ENCODE results near the gene CFAP46.
"Not testable (repeated sequence)": the region's sequence is repeated elsewhere in the genome, so short reads cannot be mapped to it uniquely, and the experiment has no call there.

Gene CFAP46

GRCh38 chr10:132904814-132905649 lies 37.3 kb downstream of the CFAP46 start:
- Histone ChIP-seq H3K27me3 (ENCODE audit: control insufficient read depth in 1 of 2, insufficient read depth in 2 of 2, low read length in 2 of 2) (no peaks in the 10 kb centered on the region), H3K36me3 (ENCODE audit: insufficient read depth, low read length) (no peaks in the 10 kb centered on the region), H3K9ac (ENCODE audit: low read length) (no peak overlapping the region), H3K4me1 (ENCODE audit: insufficient read depth, low read length) (no peaks in the 10 kb centered on the region), H3K27ac (ENCODE audit: low read depth, low read length) (no peak overlapping the region), H3K9me3 (ENCODE audit: low read length) (no peaks in the 10 kb centered on the region), H3K4me3 (ENCODE audit: low read depth in 1 of 2, low read length in 2 of 2) (no peak overlapping the region)

DNA sequence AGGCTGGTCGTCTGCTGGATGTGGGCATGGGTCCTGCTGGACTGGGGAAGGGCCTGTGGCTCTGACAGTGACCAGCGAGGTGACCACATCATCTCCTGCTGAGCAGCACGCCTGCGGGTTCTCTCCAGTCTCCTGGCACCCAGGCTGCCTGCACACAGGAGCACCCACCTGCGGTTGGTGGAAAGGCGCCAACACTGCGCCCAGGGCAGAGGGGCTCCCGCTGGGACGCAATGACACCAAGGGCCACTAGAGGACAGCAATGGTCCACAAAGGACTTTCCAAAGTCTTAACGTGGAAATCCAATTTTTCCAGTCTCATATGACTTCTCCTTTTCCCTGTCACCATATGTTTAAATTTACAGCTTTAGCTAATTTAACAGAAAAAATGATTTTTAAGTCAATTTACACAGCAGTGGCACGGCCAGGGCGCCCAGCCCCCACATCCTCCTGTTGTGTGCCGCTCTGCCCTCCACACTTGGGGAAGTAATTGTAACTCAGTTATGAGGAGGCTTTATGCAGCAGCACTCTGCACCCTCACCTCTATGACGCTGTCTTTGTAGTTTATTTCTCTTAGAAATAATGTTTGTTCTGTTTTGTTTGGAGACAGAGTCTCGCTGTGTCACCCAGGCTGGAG lies 38.1 kb downstream of the CFAP46 start:
- Histone ChIP-seq H3K9ac (ENCODE audit: low read length) (no peak overlapping the region), H3K4me3 (ENCODE audit: low read depth in 1 of 2, low read length in 2 of 2) (no peak overlapping the region), H3K27me3 (ENCODE audit: control insufficient read depth in 1 of 2, insufficient read depth in 2 of 2, low read length in 2 of 2) (no peaks in the 10 kb centered on the region), H3K9me3 (ENCODE audit: low read length) (no peaks in the 10 kb centered on the region), H3K27ac (ENCODE audit: low read depth, low read length) (no peak overlapping the region), H3K4me1 (ENCODE audit: insufficient read depth, low read length) (no peaks in the 10 kb centered on the region), H3K36me3 (ENCODE audit: insufficient read depth, low read length) (no peaks in the 10 kb centered on the region)

- H3K27ac ChIP-seq (ENCODE audit: low read depth, low read length); H3K4me3 ChIP-seq (ENCODE audit: low read depth in 1 of 2, low read length in 2 of 2); H3K4me1 ChIP-seq (ENCODE audit: insufficient read depth, low read length); H3K36me3 ChIP-seq (ENCODE audit: insufficient read depth, low read length); H3K27me3 ChIP-seq (ENCODE audit: control insufficient read depth in 1 of 2, insufficient read depth in 2 of 2, low read length in 2 of 2); H3K9ac ChIP-seq (ENCODE audit: low read length); H3K9me3 ChIP-seq (ENCODE audit: low read length): not testable (repeated sequence)
These were observed 39.5 kb downstream of the CFAP46 start for GRCh38 chr10:132902656-132903575.

DNA sequence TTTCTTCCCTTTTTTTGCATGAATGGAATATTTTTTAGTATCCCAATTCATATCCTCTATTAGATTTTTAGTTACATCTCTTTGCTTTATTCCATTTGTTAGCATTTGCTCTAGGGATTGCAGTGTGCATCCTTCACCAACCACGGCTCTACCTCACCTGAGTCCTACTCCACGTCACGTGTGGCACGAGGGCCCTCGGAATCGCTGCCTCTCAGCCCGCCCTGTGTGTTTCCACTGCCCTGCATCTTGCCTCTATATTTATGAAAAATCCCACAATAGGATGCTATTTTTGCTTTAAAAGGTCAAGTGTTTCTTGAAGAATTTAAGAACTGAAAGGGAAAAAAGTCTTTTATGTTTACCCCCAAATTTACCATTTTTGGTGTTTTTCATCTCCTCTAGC lies 41.0 kb downstream of the CFAP46 start:
- Histone ChIP-seq H3K4me3 (ENCODE audit: low read depth in 1 of 2, low read length in 2 of 2) (no peak overlapping the region), H3K27ac (ENCODE audit: low read depth, low read length) (no peak overlapping the region), H3K9me3 (ENCODE audit: low read length) (no peaks in the 10 kb centered on the region), H3K9ac (ENCODE audit: low read length) (no peak overlapping the region), H3K27me3 (ENCODE audit: control insufficient read depth in 1 of 2, insufficient read depth in 2 of 2, low read length in 2 of 2) (no peaks in the 10 kb centered on the region), H3K36me3 (ENCODE audit: insufficient read depth, low read length) (no peaks in the 10 kb centered on the region), H3K4me1 (ENCODE audit: insufficient read depth, low read length) (no peaks in the 10 kb centered on the region)

GRCh38 chr10:132900211-132900756 lies 42.1 kb downstream of the CFAP46 start:
- Histone ChIP-seq H3K27me3 (ENCODE audit: control insufficient read depth in 1 of 2, insufficient read depth in 2 of 2, low read length in 2 of 2) (no peaks in the 10 kb centered on the region), H3K4me3 (ENCODE audit: low read depth in 1 of 2, low read length in 2 of 2) (no peak overlapping the region), H3K9me3 (ENCODE audit: low read length) (no peaks in the 10 kb centered on the region), H3K4me1 (ENCODE audit: insufficient read depth, low read length) (no peaks in the 10 kb centered on the region), H3K36me3 (ENCODE audit: insufficient read depth, low read length) (no peaks in the 10 kb centered on the region), H3K9ac (ENCODE audit: low read length) (no peak overlapping the region), H3K27ac (ENCODE audit: low read depth, low read length) (no peak overlapping the region)

- Histone ChIP-seq H3K36me3 (ENCODE audit: insufficient read depth, low read length) (no peaks in the 10 kb centered on the region), H3K27ac (ENCODE audit: low read depth, low read length) (no peak overlapping the region)
These were observed 42.7 kb downstream of the CFAP46 start for GRCh38 chr10:132899751-132900065.

GRCh38 chr10:132899054-132899750 lies 43.2 kb downstream of the CFAP46 start:
- Histone ChIP-seq H3K9ac (ENCODE audit: low read length) (no peak overlapping the region), H3K27me3 (ENCODE audit: control insufficient read depth in 1 of 2, insufficient read depth in 2 of 2, low read length in 2 of 2) (no peaks in the 10 kb centered on the region), H3K9me3 (ENCODE audit: low read length) (no peaks in the 10 kb centered on the region), H3K36me3 (ENCODE audit: insufficient read depth, low read length) (no peaks in the 10 kb centered on the region), H3K4me1 (ENCODE audit: insufficient read depth, low read length) (no peaks in the 10 kb centered on the region), H3K4me3 (ENCODE audit: low read depth in 1 of 2, low read length in 2 of 2) (no peak overlapping the region), H3K27ac (ENCODE audit: low read depth, low read length) (no peak overlapping the region)

More at GRCh38 chr10:132899751-132900065, 42.7 kb downstream of the CFAP46 start:
- H3K9ac ChIP-seq (ENCODE audit: low read length): no peak overlapping the region
- H3K4me3 ChIP-seq (ENCODE audit: low read depth in 1 of 2, low read length in 2 of 2): no peak overlapping the region
- H3K27me3 ChIP-seq (ENCODE audit: control insufficient read depth in 1 of 2, insufficient read depth in 2 of 2, low read length in 2 of 2): no peaks in the 10 kb centered on the region
- no peaks in the 10 kb centered on the region for H3K4me1 ChIP-seq (ENCODE audit: insufficient read depth, low read length)
- H3K9me3 ChIP-seq (ENCODE audit: low read length): no peaks in the 10 kb centered on the region

- Histone ChIP-seq H3K27ac (ENCODE audit: low read depth, low read length) (no peak overlapping the region), H3K4me3 (ENCODE audit: low read depth in 1 of 2, low read length in 2 of 2) (no peak overlapping the region), H3K4me1 (ENCODE audit: insufficient read depth, low read length) (no peaks in the 10 kb centered on the region), H3K9ac (ENCODE audit: low read length) (no peak overlapping the region), H3K36me3 (ENCODE audit: insufficient read depth, low read length) (no peaks in the 10 kb centered on the region), H3K27me3 (ENCODE audit: control insufficient read depth in 1 of 2, insufficient read depth in 2 of 2, low read length in 2 of 2) (no peaks in the 10 kb centered on the region), H3K9me3 (ENCODE audit: low read length) (no peaks in the 10 kb centered on the region)
These were observed 43.8 kb downstream of the CFAP46 start for GRCh38 chr10:132898391-132899053.

- Histone ChIP-seq H3K9me3 (ENCODE audit: low read length) (no peaks in the 10 kb centered on the region), H3K4me3 (ENCODE audit: low read depth in 1 of 2, low read length in 2 of 2) (no peak overlapping the region), H3K4me1 (ENCODE audit: insufficient read depth, low read length) (peaks cover 4% of the 10 kb centered on the region), H3K27me3 (ENCODE audit: control insufficient read depth in 1 of 2, insufficient read depth in 2 of 2, low read length in 2 of 2) (no peaks in the 10 kb centered on the region), H3K36me3 (ENCODE audit: insufficient read depth, low read length) (no peaks in the 10 kb centered on the region), H3K27ac (ENCODE audit: low read depth, low read length) (no peak overlapping the region), H3K9ac (ENCODE audit: low read length) (no peak overlapping the region)
These were observed 44.6 kb downstream of the CFAP46 start for GRCh38 chr10:132897516-132898381.

GRCh38 chr10:132893786-132894185 lies 48.6 kb downstream of the CFAP46 start:
- H3K9me3 ChIP-seq (ENCODE audit: low read length); H3K4me3 ChIP-seq (ENCODE audit: low read depth in 1 of 2, low read length in 2 of 2); H3K36me3 ChIP-seq (ENCODE audit: insufficient read depth, low read length); H3K9ac ChIP-seq (ENCODE audit: low read length); H3K27ac ChIP-seq (ENCODE audit: low read depth, low read length); H3K27me3 ChIP-seq (ENCODE audit: control insufficient read depth in 1 of 2, insufficient read depth in 2 of 2, low read length in 2 of 2): not testable (repeated sequence)
- peaks cover 22% of the 10 kb centered on the region for H3K4me1 ChIP-seq (ENCODE audit: insufficient read depth, low read length)
